Mesothelial cell of epicardium (in vitro differentiated cells): ENCODE data around the gene TRIML1. TPM values are rescaled to one million over a fixed set of nuclear protein-coding genes. Genes with fewer than 3 reads are reported as not detected.

ENCODE experiments used
- DNase-seq, 2 experiments: peaks; one replicate each; pipeline ENCODE4 v3.0.0; 2021; ENCODE audit warnings: low spot score in 2 of 2; ENCODE audit not compliant: unreplicated experiment in 2 of 2
- H3K27ac Mint-ChIP-seq: 2 replicates; pipeline ENCODE4 v1.8.0; 2021; ENCODE audit warnings: mixed read lengths
- H3K27me3 Mint-ChIP-seq: 2 replicates; pipeline ENCODE4 v1.8.0; 2021; ENCODE audit warnings: low read depth, mixed read lengths
- H3K36me3 Mint-ChIP-seq: 2 replicates; pipeline ENCODE4 v1.8.0; 2021; ENCODE audit warnings: mixed read lengths
- H3K4me1 Mint-ChIP-seq: 2 replicates; pipeline ENCODE4 v1.8.0; 2021; ENCODE audit warnings: mixed read lengths
- H3K4me3 Mint-ChIP-seq: 2 replicates; pipeline ENCODE4 v1.8.0; 2021; ENCODE audit warnings: mild to moderate bottlenecking, moderate library complexity, mixed read lengths
- H3K9me3 Mint-ChIP-seq: 2 replicates; pipeline ENCODE4 v1.8.0; 2021; ENCODE audit warnings: mixed read lengths
- CTCF ChIP-seq: fragments of 200-600 bp; sonication (generic); IDR thresholded peaks from one replicate; pipeline ENCODE4 v1.5.0; 2021; ENCODE audit warnings: antibody characterized with exemption; ENCODE audit not compliant: unreplicated experiment
- total RNA-seq: library from RNA; stranded (reverse); gene quantifications from 3 replicates; pipeline ENCODE4 v1.2.1, GENCODE V29; 2021

Gene TRIML1
- total RNA-seq, 1 donor from 2014 or later = not detected

- Mint-ChIP-seq H3K27me3 (no peaks in the 10 kb centered on the region), H3K36me3 (no peaks in the 10 kb centered on the region), H3K9me3 (no peaks in the 10 kb centered on the region), H3K27ac (no peak overlapping the region), H3K4me1 (no peaks in the 10 kb centered on the region), H3K4me3 (no peak overlapping the region)
- no peak for TF ChIP-seq CTCF
- no peak for DNase-seq
Measured at GRCh38 chr4:188121530-188121929, 17.7 kb upstream of the TRIML1 start.

GRCh38 chr4:188127214-188127874 is 11.9 kb upstream of the TRIML1 start:
- no peak for DNase-seq
- Mint-ChIP-seq H3K27me3 (no peaks in the 10 kb centered on the region), H3K27ac (no peak overlapping the region), H3K9me3 (no peaks in the 10 kb centered on the region), H3K36me3 (no peaks in the 10 kb centered on the region), H3K4me3 (no peak overlapping the region), H3K4me1 (no peaks in the 10 kb centered on the region)
- TF ChIP-seq CTCF = no peak

- no peak for TF ChIP-seq CTCF
- Mint-ChIP-seq H3K4me3 (no peak overlapping the region), H3K27ac (no peak overlapping the region), H3K27me3 (no peaks in the 10 kb centered on the region), H3K9me3 (no peaks in the 10 kb centered on the region), H3K4me1 (no peaks in the 10 kb centered on the region), H3K36me3 (no peaks in the 10 kb centered on the region)
- no peak for DNase-seq
Measured at GRCh38 chr4:188130355-188130754, 8.9 kb upstream of the TRIML1 start.

- Mint-ChIP-seq H3K4me3 (no peak overlapping the region), H3K27ac (no peak overlapping the region), H3K27me3 (no peaks in the 10 kb centered on the region), H3K4me1 (no peaks in the 10 kb centered on the region), H3K36me3 (no peaks in the 10 kb centered on the region), H3K9me3 (no peaks in the 10 kb centered on the region)
- DNase-seq = no peak
- TF ChIP-seq CTCF = no peak
Measured at GRCh38 chr4:188132232-188132631, 7.0 kb upstream of the TRIML1 start.

GRCh38 chr4:188138227-188138626 is 1.0 kb upstream of the TRIML1 start:
- TF ChIP-seq CTCF = no peak
- no peak for DNase-seq
- Mint-ChIP-seq H3K27me3 (no peaks in the 10 kb centered on the region), H3K4me1 (peaks cover 7% of the 10 kb centered on the region), H3K9me3 (no peaks in the 10 kb centered on the region), H3K36me3 (no peaks in the 10 kb centered on the region), H3K4me3 (no peak overlapping the region), H3K27ac (peak overlapping the region; percentile 45)

GRCh38 chr4:188139671-188140070 is 430 bp downstream of the TRIML1 start:
- Mint-ChIP-seq H3K36me3 (no peaks in the 10 kb centered on the region), H3K27me3 (no peaks in the 10 kb centered on the region), H3K4me1 (peaks cover 13% of the 10 kb centered on the region), H3K4me3 (no peak overlapping the region), H3K9me3 (no peaks in the 10 kb centered on the region), H3K27ac (no peak overlapping the region)
- DNase-seq = no peak
- no peak for TF ChIP-seq CTCF
